Measurements from ENCODE around the gene MAP2K1.
A peak's percentile ranks its signal among the peaks of the same experiment; 100 is the strongest.

- TF ChIP-seq EZH2 (IDR thresholded peaks at IDR 0.05; ENCODE audit: borderline replicate concordance) (no peak), CTCF (IDR thresholded peaks at IDR 0.05; ENCODE audit: poor library complexity) (peak; percentile 96)
Observed at GRCh38 chr15:66497502-66498455, 111.1 kb downstream of the MAP2K1 start, which contains the start of gene SNAPC5.

All from hepatocyte (in vitro differentiated cells).